Stomach smooth muscle (tissue), 2 donors: Measurements from ENCODE around the gene PDE1C.

ENCODE experiments used
- H3K27ac ChIP-seq: one replicate; pipeline ENCODE4 v1.7.0; 2013; ENCODE audit warnings: mild to moderate bottlenecking, low read length, inconsistent platforms
- H3K27me3 ChIP-seq, 2 donors: one replicate each; pipeline ENCODE4 v1.7.0; 2013; ENCODE audit warnings: low read length in 2 of 2; ENCODE audit not compliant: insufficient read depth in 2 of 2, control insufficient read depth in 1 of 2
- H3K36me3 ChIP-seq, 2 donors: one replicate each; pipeline ENCODE4 v1.7.0; 2013; ENCODE audit warnings: low read length in 2 of 2; ENCODE audit not compliant: control insufficient read depth in 2 of 2, insufficient read depth in 2 of 2
- H3K4me1 ChIP-seq: one replicate; pipeline ENCODE4 v1.7.0; 2013; ENCODE audit warnings: low read length; ENCODE audit not compliant: control insufficient read depth, insufficient read depth
- H3K4me3 ChIP-seq, 2 donors: one replicate each; pipeline ENCODE4 v1.7.0; 2013; ENCODE audit warnings: low read length in 2 of 2
- H3K9ac ChIP-seq, 2 donors: one replicate each; pipeline ENCODE4 v1.7.0; 2013; ENCODE audit warnings: low read length in 2 of 2, mild to moderate bottlenecking in 1 of 2
- H3K9me3 ChIP-seq, 2 donors: one replicate each; pipeline ENCODE4 v1.7.0; 2013; ENCODE audit warnings: low read length in 2 of 2; ENCODE audit not compliant: control insufficient read depth in 2 of 2
- donor health status: healthy.
- donor health status: Pancreatic carcinoma.

The PDE1C gene

DNA sequence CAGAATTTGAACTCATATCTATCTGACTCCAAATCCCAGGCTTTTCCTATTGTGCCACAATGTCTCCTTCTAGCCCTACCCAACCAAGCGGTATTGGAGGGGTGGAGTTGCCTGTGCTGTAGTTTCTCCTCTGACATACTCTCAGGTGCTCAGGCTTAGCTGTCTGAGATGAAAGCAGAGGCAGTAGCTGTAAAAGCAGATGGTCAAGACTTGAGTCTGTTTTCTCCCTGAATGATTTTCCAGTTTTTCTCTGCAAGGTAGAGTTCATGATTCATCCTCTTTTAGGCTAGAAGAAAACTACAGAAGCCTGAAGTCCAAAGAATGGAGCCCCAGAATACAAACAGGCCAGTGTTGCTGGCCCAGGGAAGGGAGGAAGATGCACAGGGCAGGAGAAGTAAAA, 130.0 kb downstream of the PDE1C start:
- Histone ChIP-seq H3K36me3 (no peaks in the 10 kb centered on the region), H3K9ac (no peak overlapping the region), H3K9me3 (no peaks in the 10 kb centered on the region), H3K4me1 (no peaks in the 10 kb centered on the region), H3K27ac (no peak overlapping the region), H3K4me3 (no peak overlapping the region), H3K27me3 (no peaks in the 10 kb centered on the region)

DNA sequence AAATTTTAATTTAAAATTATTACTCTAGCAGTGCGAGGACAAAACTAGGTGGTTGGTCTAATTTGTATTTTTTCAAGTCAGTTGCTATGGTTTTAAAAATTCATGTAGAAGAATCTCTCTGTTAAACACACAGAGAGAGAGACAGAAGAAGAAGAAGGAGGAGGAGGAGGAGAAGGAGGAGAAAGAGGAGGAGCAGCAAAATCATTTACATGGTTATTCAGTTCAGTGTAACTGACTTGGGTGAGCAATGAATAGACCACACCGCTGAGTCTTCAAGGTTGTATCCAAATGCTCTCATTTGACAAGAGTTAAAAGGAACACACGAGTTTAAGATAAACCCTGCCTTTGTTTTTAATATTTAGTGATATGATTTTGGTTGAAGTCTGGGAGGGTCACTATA, 131.1 kb downstream of the PDE1C start:
- Histone ChIP-seq H3K36me3 (no peaks in the 10 kb centered on the region), H3K27me3 (no peaks in the 10 kb centered on the region), H3K9me3 (no peaks in the 10 kb centered on the region), H3K9ac (no peak overlapping the region), H3K4me3 (no peak overlapping the region), H3K27ac (no peak overlapping the region), H3K4me1 (no peaks in the 10 kb centered on the region)

DNA sequence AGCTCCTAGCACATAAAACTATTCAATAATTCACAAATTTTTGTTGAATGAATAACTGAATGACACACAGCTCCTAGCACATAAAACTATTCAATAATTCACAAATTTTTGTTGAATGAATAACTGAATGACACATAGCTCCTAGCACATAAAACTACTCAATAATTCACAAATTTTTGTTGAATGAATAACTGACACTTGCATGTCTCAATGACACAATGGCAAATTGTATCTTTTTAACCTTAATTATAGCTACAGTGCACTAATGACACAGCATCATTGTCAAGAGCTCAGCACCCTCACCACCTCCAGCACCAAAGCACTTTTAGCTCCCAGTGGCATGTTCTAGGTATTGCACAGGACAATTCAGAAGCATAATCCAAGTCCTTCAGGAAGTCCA, 131.6 kb downstream of the PDE1C start:
- no peak overlapping the region for H3K27ac ChIP-seq

DNA sequence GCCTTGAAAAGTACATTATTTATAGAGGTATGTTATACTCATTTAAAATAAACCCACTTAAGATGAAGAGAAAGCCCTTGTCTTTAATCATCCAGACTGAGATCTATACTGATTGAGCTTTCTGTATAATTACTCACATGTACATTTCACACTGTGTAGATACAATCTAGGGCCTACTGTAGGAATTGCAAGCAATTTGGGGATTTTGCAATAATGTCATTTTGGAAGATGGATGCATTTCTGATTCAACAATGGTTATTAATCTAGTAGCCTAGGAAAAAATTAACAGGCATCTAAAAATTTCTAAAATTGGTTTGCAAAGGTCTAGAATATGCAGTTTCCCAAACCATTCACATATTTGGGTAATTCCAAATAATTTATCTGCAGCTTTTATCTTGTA, 132.2 kb downstream of the PDE1C start:
- H3K4me3 ChIP-seq, result no peak overlapping the region
- no peaks in the 10 kb centered on the region for H3K4me1 ChIP-seq
- no peaks in the 10 kb centered on the region for H3K27me3 ChIP-seq
- no peak overlapping the region for H3K27ac ChIP-seq
- H3K9me3 ChIP-seq, result no peaks in the 10 kb centered on the region
- no peaks in the 10 kb centered on the region for H3K36me3 ChIP-seq
- no peak overlapping the region for H3K9ac ChIP-seq

More for the DNA sequence above, 131.6 kb downstream of the PDE1C start:
- H3K9ac ChIP-seq, result no peak overlapping the region
- no peaks in the 10 kb centered on the region for H3K9me3 ChIP-seq
- H3K4me3 ChIP-seq, result no peak overlapping the region
- no peaks in the 10 kb centered on the region for H3K27me3 ChIP-seq
- H3K4me1 ChIP-seq, result no peaks in the 10 kb centered on the region
- H3K36me3 ChIP-seq, result no peaks in the 10 kb centered on the region

DNA sequence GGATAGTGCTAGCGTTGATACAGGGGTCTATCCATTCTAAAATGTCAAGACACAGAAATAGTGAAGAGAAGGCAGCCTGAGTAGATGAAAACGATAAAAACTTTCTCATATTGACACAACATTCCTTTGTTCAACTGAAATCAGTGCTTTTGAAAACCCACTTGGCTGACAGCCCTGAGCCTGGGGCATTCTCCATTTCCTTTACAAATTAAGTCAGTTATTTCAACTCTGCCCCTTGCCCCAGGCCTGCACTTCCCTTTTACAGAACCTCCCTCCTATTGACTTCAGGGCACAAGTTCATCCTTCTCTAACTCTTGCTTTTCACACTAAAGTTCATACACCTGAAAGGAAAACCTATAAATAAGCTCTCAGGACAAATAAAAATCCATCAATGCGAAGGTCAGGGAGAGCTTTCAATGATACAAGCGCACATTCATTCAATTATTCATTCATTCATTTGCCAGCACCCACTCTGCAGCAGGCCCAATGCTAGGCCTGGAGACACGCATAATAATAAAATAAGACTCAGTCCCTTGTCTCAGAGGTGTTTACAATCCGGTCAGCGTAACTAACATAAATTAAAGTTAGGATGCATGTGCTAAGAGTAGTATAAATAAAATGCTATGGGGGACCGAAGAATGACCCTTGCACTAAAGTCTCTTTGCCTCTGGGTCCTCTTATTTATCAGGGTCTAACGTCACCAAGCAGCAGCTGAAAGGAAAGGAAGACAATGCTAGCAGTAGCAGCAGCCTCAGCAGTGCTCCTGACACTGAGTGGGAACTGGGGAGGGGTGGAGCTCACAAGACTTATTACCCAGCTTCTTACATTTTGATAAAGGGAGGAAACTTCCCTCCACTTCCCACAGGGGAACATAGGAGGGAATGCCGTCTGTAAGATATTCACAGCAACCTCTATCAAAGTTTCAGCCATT, 134.8 kb downstream of the PDE1C start:
- no peak overlapping the region for H3K4me3 ChIP-seq
- H3K27me3 ChIP-seq, result no peaks in the 10 kb centered on the region
- no peak overlapping the region for H3K27ac ChIP-seq
- H3K4me1 ChIP-seq, result no peaks in the 10 kb centered on the region
- H3K9me3 ChIP-seq, result no peaks in the 10 kb centered on the region
- H3K36me3 ChIP-seq, result no peaks in the 10 kb centered on the region
- H3K9ac ChIP-seq, result no peak overlapping the region

DNA sequence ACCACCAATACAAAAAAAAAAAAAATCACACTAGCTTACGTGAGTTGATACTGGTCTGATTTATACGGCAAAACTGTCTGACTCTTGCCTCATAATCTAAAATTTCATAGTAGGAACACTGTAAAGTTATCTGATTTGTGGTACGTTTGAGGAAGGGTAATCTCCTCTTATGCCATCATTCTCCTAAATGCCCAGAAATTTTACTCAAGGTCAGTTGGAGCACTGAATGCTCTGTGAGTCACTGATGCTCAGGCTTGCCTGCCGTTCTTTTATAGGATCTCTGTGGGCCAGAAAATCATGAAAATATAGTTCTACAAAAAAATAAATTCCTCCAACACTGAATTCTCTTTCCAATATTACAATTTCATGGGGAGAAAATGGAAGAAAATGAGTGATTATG, 135.7 kb downstream of the PDE1C start:
- Histone ChIP-seq H3K36me3 (no peaks in the 10 kb centered on the region), H3K4me3 (no peak overlapping the region), H3K9ac (no peak overlapping the region), H3K27me3 (no peaks in the 10 kb centered on the region), H3K27ac (no peak overlapping the region), H3K4me1 (no peaks in the 10 kb centered on the region), H3K9me3 (no peaks in the 10 kb centered on the region)

GRCh38 chr7:31933481-31933880, 136.7 kb downstream of the PDE1C start:
- Histone ChIP-seq H3K27me3 (no peaks in the 10 kb centered on the region), H3K9ac (no peak overlapping the region), H3K27ac (no peak overlapping the region), H3K36me3 (no peaks in the 10 kb centered on the region), H3K4me1 (no peaks in the 10 kb centered on the region), H3K9me3 (no peaks in the 10 kb centered on the region), H3K4me3 (no peak overlapping the region)

DNA sequence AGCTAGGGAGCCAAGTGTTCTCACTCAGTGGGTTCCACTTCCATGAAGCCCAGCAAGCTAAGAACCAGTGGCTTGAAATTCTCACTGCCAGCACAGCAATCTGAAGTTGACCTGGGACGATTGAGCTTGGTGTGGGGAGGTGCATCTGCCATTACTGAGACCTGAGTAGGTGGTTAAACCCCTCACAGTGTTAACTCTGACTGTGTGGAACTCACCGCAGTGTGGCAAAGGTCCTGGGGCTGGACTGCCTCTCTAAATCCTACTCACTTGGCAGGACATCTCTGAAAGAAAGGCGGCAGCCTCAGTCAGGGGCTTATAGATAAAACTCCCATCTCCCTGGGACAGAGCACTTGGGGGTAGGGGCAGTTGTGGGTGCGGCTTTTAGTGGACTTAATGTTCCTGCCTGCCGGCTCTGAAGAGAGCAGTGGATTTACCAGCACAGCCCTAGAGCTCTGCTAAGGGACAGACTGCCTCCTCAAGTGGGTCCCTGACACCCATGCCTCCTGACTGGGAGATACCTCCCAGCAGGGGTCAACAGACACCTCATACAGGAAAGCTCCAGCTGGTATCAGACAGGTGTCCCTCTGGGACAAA, 143.1 kb downstream of the PDE1C start:
- Histone ChIP-seq H3K27me3 (no peaks in the 10 kb centered on the region), H3K4me1 (no peaks in the 10 kb centered on the region), H3K36me3 (no peaks in the 10 kb centered on the region), H3K4me3 (no peak overlapping the region), H3K9me3 (no peaks in the 10 kb centered on the region), H3K9ac (no peak overlapping the region), H3K27ac (no peak overlapping the region)

- Histone ChIP-seq H3K4me3 (no peak overlapping the region), H3K27ac (no peak overlapping the region), H3K27me3 (no peaks in the 10 kb centered on the region)
Observed at GRCh38 chr7:31925753-31926454, 144.3 kb downstream of the PDE1C start.

GRCh38 chr7:31924251-31924650, 146.0 kb downstream of the PDE1C start:
- Histone ChIP-seq H3K36me3 (no peaks in the 10 kb centered on the region), H3K9me3 (no peaks in the 10 kb centered on the region), H3K9ac (no peak overlapping the region), H3K4me1 (no peaks in the 10 kb centered on the region), H3K27me3 (no peaks in the 10 kb centered on the region), H3K27ac (no peak overlapping the region), H3K4me3 (no peak overlapping the region)

More at GRCh38 chr7:31925753-31926454, 144.3 kb downstream of the PDE1C start:
- no peak overlapping the region for H3K9ac ChIP-seq
- H3K4me1 ChIP-seq, result no peaks in the 10 kb centered on the region
- no peaks in the 10 kb centered on the region for H3K9me3 ChIP-seq
- H3K36me3 ChIP-seq, result no peaks in the 10 kb centered on the region
